Neural cell (in vitro differentiated cells): ENCODE measurements around the gene TBX18.

ENCODE experiments used
- EP300 ChIP-seq: fragments of 450-650 bp; conservative IDR thresholded peaks from 2 replicates; pipeline ENCODE4 v1.6.1; 2014; ENCODE audit warnings: antibody characterized with exemption, mild to moderate bottlenecking, moderate library complexity; ENCODE audit not compliant: poor library complexity, severe bottlenecking
- EZH2 ChIP-seq: fragments of 200-600, 300-800 bp; shearing (Covaris generic), sonication (generic); IDR thresholded peaks from 2 replicates; pipeline ENCODE4 v1.6.1; 2014; ENCODE audit warnings: antibody characterized with exemption, low read length, borderline replicate concordance, mild to moderate bottlenecking; ENCODE audit not compliant: insufficient read depth, poor library complexity, severe bottlenecking
- MXI1 ChIP-seq: fragments of 450-650 bp; conservative IDR thresholded peaks from 2 replicates; pipeline ENCODE4 v1.6.1; 2014; ENCODE audit warnings: antibody characterized with exemption, mild to moderate bottlenecking; ENCODE audit not compliant: poor library complexity, severe bottlenecking
- POLR2AphosphoS5 ChIP-seq: IDR thresholded peaks from 2 replicates; pipeline ENCODE4 v1.6.1; 2012
- RAD21 ChIP-seq: fragments of 450-650 bp; conservative IDR thresholded peaks from 2 replicates; pipeline ENCODE4 v1.6.1; 2014; ENCODE audit warnings: antibody characterized with exemption, mild to moderate bottlenecking, moderate library complexity
- TAF1 ChIP-seq: IDR thresholded peaks from 2 replicates; pipeline ENCODE4 v1.6.1; 2012; ENCODE audit warnings: low read depth
- TF ChIP-seq, protein P1 (sequence below): fragments of 450-650 bp; IDR thresholded peaks from 2 replicates; pipeline ENCODE4 v1.5.1; 2014; ENCODE audit warnings: antibody characterized with exemption, mild to moderate bottlenecking, moderate library complexity; ENCODE audit not compliant: poor library complexity, severe bottlenecking
- TF ChIP-seq, protein P2 (sequence below): IDR thresholded peaks from 2 replicates; pipeline ENCODE4 v1.6.1; 2012; ENCODE audit warnings: borderline replicate concordance

DNA sequence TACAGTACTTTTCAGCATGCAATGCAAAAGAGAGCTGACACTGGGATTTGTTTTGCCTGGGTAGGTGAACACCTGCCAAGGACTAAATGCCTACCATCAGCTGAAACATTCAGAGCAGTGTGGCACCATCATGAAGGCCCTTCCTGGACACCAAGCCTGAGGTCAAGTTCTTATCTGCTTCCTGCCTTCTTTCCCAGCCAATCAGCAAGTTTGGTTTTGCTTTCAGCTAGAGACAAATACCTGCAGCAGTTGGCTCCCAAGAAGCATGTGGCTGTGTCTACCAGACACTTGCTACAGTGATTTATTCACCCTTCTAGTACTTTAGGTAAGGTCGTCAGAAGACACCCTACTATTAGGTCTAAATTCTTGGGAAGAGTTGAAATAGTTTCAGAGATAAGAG is 112.8 kb downstream of the TBX18 start:
- TF ChIP-seq, protein P1, sequence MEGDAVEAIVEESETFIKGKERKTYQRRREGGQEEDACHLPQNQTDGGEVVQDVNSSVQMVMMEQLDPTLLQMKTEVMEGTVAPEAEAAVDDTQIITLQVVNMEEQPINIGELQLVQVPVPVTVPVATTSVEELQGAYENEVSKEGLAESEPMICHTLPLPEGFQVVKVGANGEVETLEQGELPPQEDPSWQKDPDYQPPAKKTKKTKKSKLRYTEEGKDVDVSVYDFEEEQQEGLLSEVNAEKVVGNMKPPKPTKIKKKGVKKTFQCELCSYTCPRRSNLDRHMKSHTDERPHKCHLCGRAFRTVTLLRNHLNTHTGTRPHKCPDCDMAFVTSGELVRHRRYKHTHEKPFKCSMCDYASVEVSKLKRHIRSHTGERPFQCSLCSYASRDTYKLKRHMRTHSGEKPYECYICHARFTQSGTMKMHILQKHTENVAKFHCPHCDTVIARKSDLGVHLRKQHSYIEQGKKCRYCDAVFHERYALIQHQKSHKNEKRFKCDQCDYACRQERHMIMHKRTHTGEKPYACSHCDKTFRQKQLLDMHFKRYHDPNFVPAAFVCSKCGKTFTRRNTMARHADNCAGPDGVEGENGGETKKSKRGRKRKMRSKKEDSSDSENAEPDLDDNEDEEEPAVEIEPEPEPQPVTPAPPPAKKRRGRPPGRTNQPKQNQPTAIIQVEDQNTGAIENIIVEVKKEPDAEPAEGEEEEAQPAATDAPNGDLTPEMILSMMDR = no peak
- TF ChIP-seq POLR2AphosphoS5 (no peak), TAF1 (no peak), EZH2 (no peak), MXI1 (no peak), EP300 (no peak), RAD21 (no peak)
- TF ChIP-seq, protein P2, sequence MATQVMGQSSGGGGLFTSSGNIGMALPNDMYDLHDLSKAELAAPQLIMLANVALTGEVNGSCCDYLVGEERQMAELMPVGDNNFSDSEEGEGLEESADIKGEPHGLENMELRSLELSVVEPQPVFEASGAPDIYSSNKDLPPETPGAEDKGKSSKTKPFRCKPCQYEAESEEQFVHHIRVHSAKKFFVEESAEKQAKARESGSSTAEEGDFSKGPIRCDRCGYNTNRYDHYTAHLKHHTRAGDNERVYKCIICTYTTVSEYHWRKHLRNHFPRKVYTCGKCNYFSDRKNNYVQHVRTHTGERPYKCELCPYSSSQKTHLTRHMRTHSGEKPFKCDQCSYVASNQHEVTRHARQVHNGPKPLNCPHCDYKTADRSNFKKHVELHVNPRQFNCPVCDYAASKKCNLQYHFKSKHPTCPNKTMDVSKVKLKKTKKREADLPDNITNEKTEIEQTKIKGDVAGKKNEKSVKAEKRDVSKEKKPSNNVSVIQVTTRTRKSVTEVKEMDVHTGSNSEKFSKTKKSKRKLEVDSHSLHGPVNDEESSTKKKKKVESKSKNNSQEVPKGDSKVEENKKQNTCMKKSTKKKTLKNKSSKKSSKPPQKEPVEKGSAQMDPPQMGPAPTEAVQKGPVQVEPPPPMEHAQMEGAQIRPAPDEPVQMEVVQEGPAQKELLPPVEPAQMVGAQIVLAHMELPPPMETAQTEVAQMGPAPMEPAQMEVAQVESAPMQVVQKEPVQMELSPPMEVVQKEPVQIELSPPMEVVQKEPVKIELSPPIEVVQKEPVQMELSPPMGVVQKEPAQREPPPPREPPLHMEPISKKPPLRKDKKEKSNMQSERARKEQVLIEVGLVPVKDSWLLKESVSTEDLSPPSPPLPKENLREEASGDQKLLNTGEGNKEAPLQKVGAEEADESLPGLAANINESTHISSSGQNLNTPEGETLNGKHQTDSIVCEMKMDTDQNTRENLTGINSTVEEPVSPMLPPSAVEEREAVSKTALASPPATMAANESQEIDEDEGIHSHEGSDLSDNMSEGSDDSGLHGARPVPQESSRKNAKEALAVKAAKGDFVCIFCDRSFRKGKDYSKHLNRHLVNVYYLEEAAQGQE = no peak
